Stomach smooth muscle (tissue), 2 donors: ENCODE measurements around the gene CDH23.

Source experiments
- H3K27ac ChIP-seq: one replicate; pipeline ENCODE4 v1.7.0; 2013; ENCODE audit warnings: mild to moderate bottlenecking, low read length, inconsistent platforms
- H3K27me3 ChIP-seq, 2 donors: one replicate each; pipeline ENCODE4 v1.7.0; 2013; ENCODE audit warnings: low read length in 2 of 2; ENCODE audit not compliant: insufficient read depth in 2 of 2, control insufficient read depth in 1 of 2
- H3K36me3 ChIP-seq, 2 donors: one replicate each; pipeline ENCODE4 v1.7.0; 2013; ENCODE audit warnings: low read length in 2 of 2; ENCODE audit not compliant: control insufficient read depth in 2 of 2, insufficient read depth in 2 of 2
- H3K4me1 ChIP-seq: one replicate; pipeline ENCODE4 v1.7.0; 2013; ENCODE audit warnings: low read length; ENCODE audit not compliant: control insufficient read depth, insufficient read depth
- H3K4me3 ChIP-seq, 2 donors: one replicate each; pipeline ENCODE4 v1.7.0; 2013; ENCODE audit warnings: low read length in 2 of 2
- H3K9ac ChIP-seq, 2 donors: one replicate each; pipeline ENCODE4 v1.7.0; 2013; ENCODE audit warnings: low read length in 2 of 2, mild to moderate bottlenecking in 1 of 2
- H3K9me3 ChIP-seq, 2 donors: one replicate each; pipeline ENCODE4 v1.7.0; 2013; ENCODE audit warnings: low read length in 2 of 2; ENCODE audit not compliant: control insufficient read depth in 2 of 2
- donor health status: healthy.
- donor health status: Pancreatic carcinoma.

The CDH23 gene

DNA sequence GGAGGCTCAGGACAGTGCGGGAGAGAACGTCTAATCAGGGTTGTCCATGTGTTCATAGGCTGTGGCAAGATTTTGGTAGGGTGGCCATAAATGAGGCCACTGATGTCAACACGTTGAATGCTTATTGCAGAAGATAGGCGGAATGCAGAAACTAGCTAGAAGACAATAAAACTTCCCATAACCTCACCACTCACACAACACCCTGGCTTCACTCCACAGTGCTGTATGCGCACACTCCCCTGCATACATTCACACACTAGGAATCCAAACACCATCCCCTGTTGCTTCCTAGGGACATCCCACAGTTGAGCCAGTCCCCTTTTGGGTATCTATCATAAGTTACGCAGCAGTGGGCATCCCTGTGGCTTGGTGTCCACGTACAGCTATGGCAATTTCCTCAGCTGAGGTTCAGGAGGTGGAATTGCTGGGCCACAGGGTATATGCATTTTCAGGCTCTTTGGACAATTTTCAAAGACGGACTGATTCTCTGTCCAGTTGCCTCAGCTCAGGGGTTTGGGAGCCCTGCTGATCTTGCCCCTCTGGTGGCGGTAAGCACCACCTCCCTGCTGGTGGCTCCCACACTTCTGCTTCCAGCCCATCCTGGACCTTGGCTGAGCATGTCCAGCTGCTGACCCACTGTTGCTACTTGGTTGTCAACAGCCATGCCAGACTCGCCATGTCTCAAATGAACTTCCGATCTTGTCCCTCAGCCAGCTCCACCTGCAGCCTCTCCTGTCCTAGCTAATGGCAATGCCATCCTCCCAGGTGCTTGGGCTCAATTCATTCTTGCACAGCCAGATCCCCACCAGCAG lies 36.4 kb downstream of the CDH23 start:
- peaks cover 6% of the 10 kb centered on the region for H3K4me1 ChIP-seq

GRCh38 chr10:71433768-71434744 lies 37.3 kb downstream of the CDH23 start:
- H3K27ac ChIP-seq: no peak overlapping the region
- no peaks in the 10 kb centered on the region for H3K9me3 ChIP-seq

More for the DNA sequence above, 36.4 kb downstream of the CDH23 start:
- H3K4me3 ChIP-seq: no peak overlapping the region
- peaks cover 0 to 3% of the 10 kb centered on the region in 2 donors for H3K27me3 ChIP-seq
- H3K36me3 ChIP-seq: no peaks in the 10 kb centered on the region
- H3K27ac ChIP-seq: no peak overlapping the region
- no peak overlapping the region for H3K9ac ChIP-seq
- H3K9me3 ChIP-seq: no peaks in the 10 kb centered on the region

GRCh38 chr10:71434760-71435394 lies 38.2 kb downstream of the CDH23 start:
- Histone ChIP-seq H3K36me3 (no peaks in the 10 kb centered on the region), H3K27me3 (peaks cover 0 to 3% of the 10 kb centered on the region in 2 donors), H3K9me3 (no peaks in the 10 kb centered on the region), H3K4me1 (peaks cover 6% of the 10 kb centered on the region), H3K4me3 (no peak overlapping the region), H3K27ac (no peak overlapping the region), H3K9ac (no peak overlapping the region)

More at GRCh38 chr10:71433768-71434744, 37.3 kb downstream of the CDH23 start:
- Histone ChIP-seq H3K9ac (no peak overlapping the region), H3K36me3 (no peaks in the 10 kb centered on the region), H3K27me3 (peaks cover 0 to 3% of the 10 kb centered on the region in 2 donors), H3K4me1 (peaks cover 6% of the 10 kb centered on the region), H3K4me3 (no peak overlapping the region)

DNA sequence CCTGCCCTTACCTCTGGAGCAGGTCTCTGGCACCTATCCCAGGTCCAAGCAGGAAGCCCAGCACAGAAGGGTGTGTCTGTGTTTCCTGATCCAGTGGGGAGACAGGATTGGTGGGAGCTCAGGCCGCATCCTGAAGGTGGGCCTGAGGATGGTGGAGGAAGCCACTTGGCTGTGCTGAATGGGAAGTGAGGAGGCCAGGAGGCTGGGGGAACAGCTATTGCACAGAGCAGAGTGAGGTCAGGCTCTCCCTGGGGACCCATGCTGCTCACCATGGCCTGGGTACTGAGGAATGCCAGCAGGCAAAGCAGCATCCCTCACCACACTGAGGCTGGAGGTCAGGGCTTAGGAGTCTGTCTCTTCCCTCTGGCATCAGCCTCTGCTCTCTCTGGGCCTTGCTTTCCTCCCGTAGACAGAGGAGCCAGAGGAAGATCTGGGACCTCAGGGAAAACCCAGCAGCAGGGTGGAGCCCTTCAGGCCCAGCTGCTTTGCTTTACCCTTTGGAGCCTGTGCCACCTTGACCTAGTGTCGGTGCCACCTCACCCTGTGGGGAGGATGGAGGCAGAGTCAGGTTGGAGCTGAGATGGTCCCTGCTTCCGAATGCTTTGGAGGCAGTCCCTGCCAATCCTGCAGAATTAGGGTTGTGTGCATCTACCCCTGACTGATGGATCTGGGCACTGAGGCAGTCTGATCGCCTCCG lies 39.0 kb downstream of the CDH23 start:
- Histone ChIP-seq H3K36me3 (no peaks in the 10 kb centered on the region), H3K4me3 (no peak overlapping the region), H3K4me1 (peaks cover 6% of the 10 kb centered on the region), H3K27me3 (peaks cover 0 to 3% of the 10 kb centered on the region in 2 donors), H3K27ac (no peak overlapping the region), H3K9ac (no peak overlapping the region), H3K9me3 (no peaks in the 10 kb centered on the region)

GRCh38 chr10:71436268-71437125 lies 39.8 kb downstream of the CDH23 start:
- H3K9ac ChIP-seq: no peak overlapping the region
- no peak overlapping the region for H3K27ac ChIP-seq
- no peaks in the 10 kb centered on the region for H3K9me3 ChIP-seq
- no peaks in the 10 kb centered on the region for H3K36me3 ChIP-seq
- H3K4me3 ChIP-seq: no peak overlapping the region
- H3K27me3 ChIP-seq: peaks cover 0 to 3% of the 10 kb centered on the region in 2 donors
- peaks cover 6% of the 10 kb centered on the region for H3K4me1 ChIP-seq

DNA sequence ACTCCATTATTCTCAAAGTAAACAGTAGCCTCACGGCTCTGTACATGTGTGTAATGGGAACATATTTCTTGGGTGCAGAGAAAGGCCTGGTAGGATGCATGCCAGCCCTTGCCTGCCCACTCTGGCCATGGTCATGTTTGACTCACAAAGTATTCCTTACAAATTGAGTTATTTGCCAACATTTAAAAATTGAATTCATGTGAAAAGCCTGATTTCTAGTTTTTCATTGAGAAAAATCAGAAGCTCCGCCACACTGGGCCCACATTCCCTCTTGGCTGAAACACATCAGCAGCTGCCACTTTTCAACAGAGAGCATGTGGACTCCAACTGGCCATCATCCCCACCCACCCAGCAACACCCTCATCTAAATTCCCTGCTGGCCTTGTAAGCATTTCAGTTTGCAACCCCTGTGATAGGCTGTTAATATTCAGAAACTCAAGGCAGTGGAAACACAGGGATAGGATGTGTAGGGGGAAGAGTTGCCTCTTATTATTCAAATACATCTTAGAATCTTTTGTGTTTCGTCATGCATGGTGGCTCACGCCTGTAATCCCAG lies 40.9 kb downstream of the CDH23 start:
- H3K27me3 ChIP-seq: peaks cover 0 to 3% of the 10 kb centered on the region in 2 donors
- peaks cover 6% of the 10 kb centered on the region for H3K4me1 ChIP-seq
- H3K27ac ChIP-seq: no peak overlapping the region
- H3K4me3 ChIP-seq: no peak overlapping the region
- H3K9me3 ChIP-seq: no peaks in the 10 kb centered on the region
- H3K36me3 ChIP-seq: no peaks in the 10 kb centered on the region
- H3K9ac ChIP-seq: no peak overlapping the region

DNA sequence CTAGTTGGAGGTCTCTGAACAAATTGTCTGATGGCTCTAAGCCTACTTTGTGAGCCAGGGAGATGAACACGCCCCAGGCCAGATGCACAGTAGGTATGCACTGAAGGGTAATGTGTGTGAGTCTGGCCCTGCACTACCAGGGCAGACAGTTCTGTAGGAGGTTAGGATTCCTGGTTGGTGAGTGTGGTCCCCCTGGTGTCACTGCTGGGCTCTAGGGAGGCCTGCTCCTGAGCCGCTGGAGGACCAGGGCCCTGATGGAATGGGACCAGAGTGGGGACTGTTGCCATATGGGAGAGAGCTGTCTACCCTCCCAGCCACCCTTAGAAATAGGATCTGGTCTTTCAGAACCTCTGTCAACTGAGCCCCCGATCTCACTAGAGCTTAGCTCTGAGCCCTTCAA lies 42.0 kb downstream of the CDH23 start:
- Histone ChIP-seq H3K9ac (no peak overlapping the region), H3K27ac (no peak overlapping the region), H3K27me3 (peaks cover 0 to 3% of the 10 kb centered on the region in 2 donors), H3K9me3 (no peaks in the 10 kb centered on the region), H3K36me3 (no peaks in the 10 kb centered on the region), H3K4me3 (no peak overlapping the region), H3K4me1 (peaks cover 6% of the 10 kb centered on the region)

GRCh38 chr10:71439670-71440425 lies 43.1 kb downstream of the CDH23 start:
- H3K27ac ChIP-seq: no peak overlapping the region
- no peaks in the 10 kb centered on the region for H3K36me3 ChIP-seq
- H3K4me1 ChIP-seq: peaks cover 6% of the 10 kb centered on the region
- H3K4me3 ChIP-seq: no peak overlapping the region
- no peaks in the 10 kb centered on the region for H3K9me3 ChIP-seq
- H3K9ac ChIP-seq: no peak overlapping the region
- no peaks in the 10 kb centered on the region for H3K27me3 ChIP-seq

DNA sequence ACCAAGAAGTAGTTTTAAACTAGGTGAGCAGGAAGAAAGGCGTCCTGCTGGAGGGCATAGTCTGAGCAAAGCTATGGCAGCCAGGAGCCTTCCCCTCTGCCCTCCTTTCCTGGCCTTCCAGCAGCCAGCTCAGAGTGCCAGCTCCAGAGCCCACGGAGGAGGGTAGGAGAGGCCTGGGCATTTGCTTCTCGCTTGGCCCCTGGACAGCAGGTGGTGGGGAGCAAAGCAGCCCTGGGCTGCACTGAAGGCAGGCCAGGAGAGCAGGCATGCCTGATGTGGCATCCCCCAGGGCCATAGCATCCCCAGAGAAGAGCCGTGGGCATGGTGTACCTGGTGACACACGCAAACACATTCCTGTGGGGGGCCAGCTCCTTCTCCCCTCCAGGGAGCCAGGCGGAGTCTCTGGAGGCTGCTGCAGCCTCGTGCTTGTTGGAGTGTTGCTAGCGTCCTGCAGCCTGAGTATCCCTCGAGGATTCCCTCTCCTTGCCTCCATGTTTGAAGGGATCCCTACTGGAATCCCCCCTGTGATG lies 43.9 kb downstream of the CDH23 start:
- Histone ChIP-seq H3K9ac (no peak overlapping the region), H3K36me3 (no peaks in the 10 kb centered on the region), H3K9me3 (no peaks in the 10 kb centered on the region), H3K27ac (no peak overlapping the region), H3K27me3 (no peaks in the 10 kb centered on the region), H3K4me3 (no peak overlapping the region), H3K4me1 (peaks cover 5% of the 10 kb centered on the region)
